HG03565 (cell line): ENCODE measurements around the gene P3H2.

Source experiments
- ATAC-seq: cut with Tn5 transposase; IDR thresholded peaks from one replicate; pipeline ENCODE4 v1.9.1; 2021; ENCODE audit warnings: mild to moderate bottlenecking, moderate library complexity; ENCODE audit not compliant: unreplicated experiment

P3H2 gene

GRCh38 chr3:189907803-189908202, 212.9 kb downstream of the P3H2 start:
- no peak for ATAC-seq
